Measurements from ENCODE around the gene KLHDC3.
A peak's percentile ranks its signal among the peaks of the same experiment; 100 is the strongest.

Gene KLHDC3

GRCh38 chr6:42974919-42975505 lies 39.0 kb upstream of the KLHDC3 start:
- Histone ChIP-seq H3K36me3 (ENCODE audit: insufficient read depth, low read depth, low read length) (no peaks in the 10 kb centered on the region), H3K4me1 (ENCODE audit: insufficient read depth, low read length) (peaks cover 8% of the 10 kb centered on the region), H3K9me3 (ENCODE audit: insufficient read depth, low read depth, low read length) (no peaks in the 10 kb centered on the region), H3K27me3 (ENCODE audit: insufficient read depth, low read length) (no peaks in the 10 kb centered on the region), H3K27ac (ENCODE audit: low read length) (no peak overlapping the region), H3K9ac (ENCODE audit: low read depth, low read length) (no peak overlapping the region), H3K4me3 (ENCODE audit: low read length) (no peak overlapping the region)

GRCh38 chr6:42978487-42978838 lies 35.6 kb upstream of the KLHDC3 start:
- Histone ChIP-seq H3K4me3 (ENCODE audit: low read length) (peak overlapping the region; percentile 65), H3K9ac (ENCODE audit: low read depth, low read length) (peak overlapping the region; percentile 64), H3K27ac (ENCODE audit: low read length) (no peak overlapping the region), H3K4me1 (ENCODE audit: insufficient read depth, low read length) (no peaks in the 10 kb centered on the region; the same call in 1 of the 2 replicates), H3K36me3 (ENCODE audit: insufficient read depth, low read depth, low read length) (no peaks in the 10 kb centered on the region), H3K9me3 (ENCODE audit: insufficient read depth, low read depth, low read length) (no peaks in the 10 kb centered on the region), H3K27me3 (ENCODE audit: insufficient read depth, low read length) (no peaks in the 10 kb centered on the region)

GRCh38 chr6:42978839-42979522 lies 35.1 kb upstream of the KLHDC3 start, which contains the start of gene PEX6:
Gene PEX6 (minus strand): TSS chr6:42979181. CDS start chr6:42979150, 31 bp downstream.
- peak within 1 kb of the TSS; percentile 65 for H3K4me3 ChIP-seq (ENCODE audit: low read length)
- H3K27me3 ChIP-seq (ENCODE audit: insufficient read depth, low read length), result no peaks in the 10 kb centered on the region
- no peaks in the 10 kb centered on the region; the same call in 1 of the 2 replicates for H3K4me1 ChIP-seq (ENCODE audit: insufficient read depth, low read length)
- peak within 1 kb of the TSS; percentile 37 for H3K27ac ChIP-seq (ENCODE audit: low read length)
- H3K9ac ChIP-seq (ENCODE audit: low read depth, low read length), result peak within 1 kb of the TSS; percentile 76
- no peaks in the 10 kb centered on the region for H3K9me3 ChIP-seq (ENCODE audit: insufficient read depth, low read depth, low read length)
- no peaks in the 10 kb centered on the region for H3K36me3 ChIP-seq (ENCODE audit: insufficient read depth, low read depth, low read length)

GRCh38 chr6:42979523-42980177 lies 34.4 kb upstream of the KLHDC3 start:
- H3K27ac ChIP-seq (ENCODE audit: low read length), result peak overlapping the region; percentile 37
- no peaks in the 10 kb centered on the region for H3K36me3 ChIP-seq (ENCODE audit: insufficient read depth, low read depth, low read length)
- peak overlapping the region; percentile 65 for H3K4me3 ChIP-seq (ENCODE audit: low read length)
- no peaks in the 10 kb centered on the region; the same call in 1 of the 2 replicates for H3K4me1 ChIP-seq (ENCODE audit: insufficient read depth, low read length)
- peak overlapping the region; percentile 76; the same call in 1 of the 2 replicates for H3K9ac ChIP-seq (ENCODE audit: low read depth, low read length)
- no peaks in the 10 kb centered on the region for H3K9me3 ChIP-seq (ENCODE audit: insufficient read depth, low read depth, low read length)
- H3K27me3 ChIP-seq (ENCODE audit: insufficient read depth, low read length), result no peaks in the 10 kb centered on the region

- H3K4me3 ChIP-seq (ENCODE audit: low read length), result no peak overlapping the region
- H3K27me3 ChIP-seq (ENCODE audit: insufficient read depth, low read length), result no peaks in the 10 kb centered on the region
- no peak overlapping the region for H3K27ac ChIP-seq (ENCODE audit: low read length)
- H3K36me3 ChIP-seq (ENCODE audit: insufficient read depth, low read depth, low read length), result peaks cover 5% of the 10 kb centered on the region; the same call in 1 of the 2 replicates
- no peaks in the 10 kb centered on the region for H3K9me3 ChIP-seq (ENCODE audit: insufficient read depth, low read depth, low read length)
- H3K4me1 ChIP-seq (ENCODE audit: insufficient read depth, low read length), result no peaks in the 10 kb centered on the region; the same call in 1 of the 2 replicates
- no peak overlapping the region for H3K9ac ChIP-seq (ENCODE audit: low read depth, low read length)
Measured at GRCh38 chr6:42981836-42982235, 32.2 kb upstream of the KLHDC3 start.

- no peaks in the 10 kb centered on the region for H3K27me3 ChIP-seq (ENCODE audit: insufficient read depth, low read length)
- H3K9ac ChIP-seq (ENCODE audit: low read depth, low read length), result peak within 1 kb of the TSS; percentile 87; the same call in 1 of the 2 replicates
- peaks cover 13% of the 10 kb centered on the region for H3K36me3 ChIP-seq (ENCODE audit: insufficient read depth, low read depth, low read length)
- no peaks in the 10 kb centered on the region; the same call in 1 of the 2 replicates for H3K4me1 ChIP-seq (ENCODE audit: insufficient read depth, low read length)
- H3K9me3 ChIP-seq (ENCODE audit: insufficient read depth, low read depth, low read length), result no peaks in the 10 kb centered on the region
- H3K4me3 ChIP-seq (ENCODE audit: low read length), result peak within 1 kb of the TSS; percentile 80
- peak within 1 kb of the TSS; percentile 4 for H3K27ac ChIP-seq (ENCODE audit: low read length)
Measured at GRCh38 chr6:42984001-42984923, 29.8 kb upstream of the KLHDC3 start, which contains the start of gene PPP2R5D. Gene PPP2R5D (plus strand): TSS chr6:42984570. CDS start chr6:42984678, 108 bp downstream.

- no peak overlapping the region for H3K27ac ChIP-seq (ENCODE audit: low read length)
- H3K36me3 ChIP-seq (ENCODE audit: insufficient read depth, low read depth, low read length), result peaks cover 21% of the 10 kb centered on the region
- no peaks in the 10 kb centered on the region for H3K27me3 ChIP-seq (ENCODE audit: insufficient read depth, low read length)
Measured at GRCh38 chr6:42984924-42985475, 29.0 kb upstream of the KLHDC3 start.

GRCh38 chr6:42987533-42988451 lies 26.3 kb upstream of the KLHDC3 start:
- Histone ChIP-seq H3K4me3 (ENCODE audit: low read length) (no peak overlapping the region), H3K9me3 (ENCODE audit: insufficient read depth, low read depth, low read length) (no peaks in the 10 kb centered on the region), H3K36me3 (ENCODE audit: insufficient read depth, low read depth, low read length) (peaks cover 32% of the 10 kb centered on the region), H3K4me1 (ENCODE audit: insufficient read depth, low read length) (no peaks in the 10 kb centered on the region), H3K27ac (ENCODE audit: low read length) (no peak overlapping the region), H3K27me3 (ENCODE audit: insufficient read depth, low read length) (no peaks in the 10 kb centered on the region), H3K9ac (ENCODE audit: low read depth, low read length) (no peak overlapping the region)

More at GRCh38 chr6:42984924-42985475, 29.0 kb upstream of the KLHDC3 start:
- Histone ChIP-seq H3K9ac (ENCODE audit: low read depth, low read length) (peak overlapping the region; percentile 87; the same call in 1 of the 2 replicates), H3K4me1 (ENCODE audit: insufficient read depth, low read length) (no peaks in the 10 kb centered on the region), H3K9me3 (ENCODE audit: insufficient read depth, low read depth, low read length) (no peaks in the 10 kb centered on the region), H3K4me3 (ENCODE audit: low read length) (peak overlapping the region; percentile 80)

- no peaks in the 10 kb centered on the region for H3K9me3 ChIP-seq (ENCODE audit: insufficient read depth, low read depth, low read length)
- no peak overlapping the region for H3K9ac ChIP-seq (ENCODE audit: low read depth, low read length)
- no peaks in the 10 kb centered on the region for H3K4me1 ChIP-seq (ENCODE audit: insufficient read depth, low read length)
- H3K4me3 ChIP-seq (ENCODE audit: low read length), result no peak overlapping the region
- H3K27ac ChIP-seq (ENCODE audit: low read length), result no peak overlapping the region
- no peaks in the 10 kb centered on the region for H3K27me3 ChIP-seq (ENCODE audit: insufficient read depth, low read length)
- H3K36me3 ChIP-seq (ENCODE audit: insufficient read depth, low read depth, low read length), result peaks cover 32% of the 10 kb centered on the region
Measured at GRCh38 chr6:42988486-42989020, 25.5 kb upstream of the KLHDC3 start.

GRCh38 chr6:42989923-42990322 lies 24.1 kb upstream of the KLHDC3 start:
- H3K36me3 ChIP-seq (ENCODE audit: insufficient read depth, low read depth, low read length), result peaks cover 32% of the 10 kb centered on the region
- H3K9me3 ChIP-seq (ENCODE audit: insufficient read depth, low read depth, low read length), result no peaks in the 10 kb centered on the region
- H3K9ac ChIP-seq (ENCODE audit: low read depth, low read length), result no peak overlapping the region
- H3K27ac ChIP-seq (ENCODE audit: low read length), result no peak overlapping the region
- no peak overlapping the region for H3K4me3 ChIP-seq (ENCODE audit: low read length)
- H3K4me1 ChIP-seq (ENCODE audit: insufficient read depth, low read length), result no peaks in the 10 kb centered on the region
- H3K27me3 ChIP-seq (ENCODE audit: insufficient read depth, low read length), result no peaks in the 10 kb centered on the region

Measured in iPS-20b (cell line).